ENCODE data around the gene INSC. TPM values are rescaled to one million over a fixed set of nuclear protein-coding genes. Genes with fewer than 3 reads are reported as not detected.

Gene INSC
- total RNA-seq, 6 experiments from 2014 or later = 0.15 to 0.44 (median 0.43) TPM; not detected in 3

GRCh38 chr11:15073361-15074205 lies 41.1 kb upstream of the INSC start, which contains the start of gene CALCB:
Gene CALCB (plus strand): TSS chr11:15073593. CDS start chr11:15074719, 1,126 bp downstream.
- Histone ChIP-seq H3K4me3 (peak within 1 kb of the TSS in 2 of 3 donors; percentile 9 to 38), H3K27ac (no peak within 1 kb of the TSS), H3K4me1 (peaks cover 0 to 18% (median 6%) of the 10 kb centered on the region in 4 donors), H3K9me3 (no peaks in the 10 kb centered on the region), H3K36me3 (no peaks in the 10 kb centered on the region), H3K27me3 (peaks cover 0 to 6% of the 10 kb centered on the region in 2 donors)
- TF ChIP-seq POLR2A (IDR thresholded peaks at IDR 0.05) (no peak), CTCF (IDR thresholded peaks at IDR 0.05) (no peak)
- DNase-seq (no peak), ATAC-seq (peak; percentile 2 to 38 (median 15))
- intact Hi-C loops (cut with DNase I) = loop anchor here (10.0 kb wide), 2 partner anchors 99 to 159 kb away; partner anchors contain the start of gene CALCA (in 1 of the 2)
- WGBS (ENCODE audit: insufficient coverage, low coverage, low lambda C conversion rate, missing lambda C conversion rate) = 10% methylated on average over 17 of the region's 60 CpGs

GRCh38 chr11:15074206-15075161 lies 40.2 kb upstream of the INSC start:
- H3K4me1 ChIP-seq = peaks cover 0 to 18% (median 6%) of the 10 kb centered on the region in 4 donors
- DNase-seq (peak; percentile 90), ATAC-seq (peak; percentile 94 to 96 (median 96))
- H3K9me3 ChIP-seq = no peaks in the 10 kb centered on the region
- 5% methylated on average over 26 of the region's 33 CpGs for WGBS (ENCODE audit: insufficient coverage, low coverage, low lambda C conversion rate, missing lambda C conversion rate)
- no peaks in the 10 kb centered on the region for H3K36me3 ChIP-seq
- H3K4me3 ChIP-seq = peak overlapping the region in 2 of 3 donors; percentile 9 to 38
- H3K27me3 ChIP-seq = peaks cover 0 to 6% of the 10 kb centered on the region in 2 donors
- TF ChIP-seq CTCF (IDR thresholded peaks at IDR 0.05) = peak; percentile 72 to 86 (median 77)
- TF ChIP-seq POLR2A (IDR thresholded peaks at IDR 0.05) = no peak
- H3K27ac ChIP-seq = no peak overlapping the region
- intact Hi-C loops (cut with DNase I) = loop anchor here (10.0 kb wide), 2 partner anchors 100 to 160 kb away; partner anchors contain the start of gene CALCA (in 1 of the 2)

- Histone ChIP-seq H3K4me3 (no peak overlapping the region), H3K27ac (no peak overlapping the region), H3K36me3 (no peaks in the 10 kb centered on the region), H3K4me1 (peaks cover 0 to 18% (median 6%) of the 10 kb centered on the region in 4 donors), H3K9me3 (no peaks in the 10 kb centered on the region), H3K27me3 (peaks cover 0 to 6% of the 10 kb centered on the region in 2 donors)
- no peak for DNase-seq
- WGBS (ENCODE audit: insufficient coverage, low coverage, low lambda C conversion rate, missing lambda C conversion rate) = 35% methylated on average over 4 of the region's 4 CpGs
- intact Hi-C loops (cut with DNase I) = loop anchor here (10.0 kb wide), 2 partner anchors 100 to 160 kb away; partner anchors contain the start of gene CALCA (in 1 of the 2)
- no peak for TF ChIP-seq POLR2A (IDR thresholded peaks at IDR 0.05)
- TF ChIP-seq CTCF (IDR thresholded peaks at IDR 0.05) = no peak
- no peak for ATAC-seq
These were observed 39.6 kb upstream of the INSC start for GRCh38 chr11:15075162-15075526.

GRCh38 chr11:15091175-15091574 lies 23.5 kb upstream of the INSC start:
- intact Hi-C loops (cut with DNase I) = no loop called here
- Histone ChIP-seq H3K27me3 (no peaks in the 10 kb centered on the region), H3K4me3 (no peak overlapping the region), H3K9me3 (no peaks in the 10 kb centered on the region), H3K36me3 (no peaks in the 10 kb centered on the region), H3K4me1 (no peaks in the 10 kb centered on the region), H3K27ac (no peak overlapping the region)
- TF ChIP-seq CTCF (IDR thresholded peaks at IDR 0.05) (no peak), POLR2A (IDR thresholded peaks at IDR 0.05) (no peak)
- DNase-seq = no peak
- ATAC-seq = no peak
